HCT116 (cell line): Measurements from ENCODE around the gene ZNF367.

Experiments
- EGR1 ChIP-seq: IDR thresholded peaks from 2 replicates; pipeline ENCODE4 v1.6.1; 2012; ENCODE audit warnings: low read depth
- JUND ChIP-seq: IDR thresholded peaks from 2 replicates; pipeline ENCODE4 v1.6.1; 2012
- POLR2A ChIP-seq: IDR thresholded peaks from 2 replicates; pipeline ENCODE4 v1.7.0; 2011; ENCODE audit warnings: borderline replicate concordance; ENCODE audit not compliant: insufficient read depth, insufficient read length; ENCODE audit errors: extremely low read depth
- POLR2AphosphoS5 ChIP-seq: IDR thresholded peaks from 2 replicates; pipeline ENCODE4 v1.6.1; 2011; ENCODE audit warnings: mild to moderate bottlenecking, low read depth, low read length, moderate library complexity
- RAD21 ChIP-seq: IDR thresholded peaks from 2 replicates; pipeline ENCODE4 v1.6.1; 2012; ENCODE audit warnings: low read depth, mild to moderate bottlenecking
- TF ChIP-seq, protein P1 (sequence below), 3 experiments: fragments of 200-600 bp in 1 of 3; sonication (generic) in 1 of 3; IDR thresholded peaks in 2 of 3; conservative IDR thresholded peaks in 1 of 3; 2 replicates each; pipeline ENCODE4 v1.5.1; 2012 to 2017; ENCODE audit warnings: low read depth in 2 of 3, low read length in 2 of 3, antibody characterized with exemption in 1 of 3, borderline replicate concordance in 1 of 3, control low read depth in 1 of 3, mild to moderate bottlenecking in 1 of 3, mixed read lengths in 1 of 3, mixed run types in 1 of 3, moderate library complexity in 1 of 3; ENCODE audit not compliant: insufficient read depth in 1 of 3
- TF ChIP-seq, protein P2 (sequence below): IDR thresholded peaks from 2 replicates; pipeline ENCODE4 v1.6.1; 2012

DNA sequence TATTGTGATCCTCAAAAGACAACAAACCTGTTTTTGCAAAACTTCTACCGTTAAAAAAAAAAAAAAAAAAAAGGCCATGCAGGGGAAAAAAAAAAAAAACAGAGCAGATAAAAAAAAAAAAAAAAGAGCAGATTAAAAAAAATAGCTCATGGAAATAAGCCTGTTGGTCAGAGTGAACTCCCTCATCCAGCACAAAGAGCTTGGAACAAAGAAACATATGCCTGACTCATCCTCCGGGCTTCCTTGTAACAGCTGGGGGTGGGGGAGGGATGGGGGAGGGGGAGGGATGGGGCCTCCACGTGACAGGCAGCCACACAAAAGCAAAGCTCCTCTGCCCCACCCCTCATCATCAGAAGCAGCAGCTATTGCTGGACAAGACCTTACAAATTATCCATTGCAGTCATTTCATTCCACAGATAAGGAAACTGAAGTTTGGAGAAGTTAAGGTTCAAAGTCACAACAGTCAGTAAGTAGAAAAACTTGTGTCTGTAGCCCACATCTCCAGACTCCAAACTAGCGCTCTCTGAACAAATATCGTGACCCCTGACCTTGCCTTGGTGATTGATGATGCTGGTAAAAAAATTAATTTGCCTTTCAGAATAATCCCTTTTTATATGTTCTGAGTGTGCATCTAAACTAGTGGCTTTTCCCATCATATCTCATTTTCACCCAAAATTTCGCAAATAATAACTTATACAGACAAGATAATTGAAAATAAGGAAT lies 73.6 kb downstream of the ZNF367 start:
- TF ChIP-seq, protein P1, sequence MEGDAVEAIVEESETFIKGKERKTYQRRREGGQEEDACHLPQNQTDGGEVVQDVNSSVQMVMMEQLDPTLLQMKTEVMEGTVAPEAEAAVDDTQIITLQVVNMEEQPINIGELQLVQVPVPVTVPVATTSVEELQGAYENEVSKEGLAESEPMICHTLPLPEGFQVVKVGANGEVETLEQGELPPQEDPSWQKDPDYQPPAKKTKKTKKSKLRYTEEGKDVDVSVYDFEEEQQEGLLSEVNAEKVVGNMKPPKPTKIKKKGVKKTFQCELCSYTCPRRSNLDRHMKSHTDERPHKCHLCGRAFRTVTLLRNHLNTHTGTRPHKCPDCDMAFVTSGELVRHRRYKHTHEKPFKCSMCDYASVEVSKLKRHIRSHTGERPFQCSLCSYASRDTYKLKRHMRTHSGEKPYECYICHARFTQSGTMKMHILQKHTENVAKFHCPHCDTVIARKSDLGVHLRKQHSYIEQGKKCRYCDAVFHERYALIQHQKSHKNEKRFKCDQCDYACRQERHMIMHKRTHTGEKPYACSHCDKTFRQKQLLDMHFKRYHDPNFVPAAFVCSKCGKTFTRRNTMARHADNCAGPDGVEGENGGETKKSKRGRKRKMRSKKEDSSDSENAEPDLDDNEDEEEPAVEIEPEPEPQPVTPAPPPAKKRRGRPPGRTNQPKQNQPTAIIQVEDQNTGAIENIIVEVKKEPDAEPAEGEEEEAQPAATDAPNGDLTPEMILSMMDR (IDR thresholded peaks at IDR 0.05 in 2 of 3, conservative IDR thresholded peaks at IDR 0.05 in 1 of 3; ENCODE audit: borderline replicate concordance in 1 of 3, insufficient read depth in 1 of 3, low read depth in 2 of 3, low read length in 2 of 3): no peak
- no peak for TF ChIP-seq POLR2A
- TF ChIP-seq RAD21: no peak
- 0 out of 2 replicates have a peak, but pooled peaks have one; percentile 33 for TF ChIP-seq POLR2AphosphoS5
- 0 out of 2 replicates have a peak, but pooled peaks have one; percentile 15 for TF ChIP-seq JUND
- TF ChIP-seq, protein P2, sequence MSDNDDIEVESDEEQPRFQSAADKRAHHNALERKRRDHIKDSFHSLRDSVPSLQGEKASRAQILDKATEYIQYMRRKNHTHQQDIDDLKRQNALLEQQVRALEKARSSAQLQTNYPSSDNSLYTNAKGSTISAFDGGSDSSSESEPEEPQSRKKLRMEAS: peak; percentile 12; the same call in 1 of the 2 replicates
- TF ChIP-seq EGR1: no peak
